GM12865 (cell line): ENCODE measurements around the gene RELL2.

Source experiments
- DNase-seq: peaks from one replicate; pipeline ENCODE4 v3.0.0; 2010; ENCODE audit warnings: low read depth
- H3K4me3 ChIP-seq: 2 replicates; pipeline ENCODE4 v1.5.1; 2011; ENCODE audit warnings: mild to moderate bottlenecking, low read depth, low read length, control low read depth
- CTCF ChIP-seq: IDR thresholded peaks from 2 replicates; pipeline ENCODE4 v1.5.1; 2011; ENCODE audit warnings: low read length, control low read depth, low read depth, inconsistent platforms; ENCODE audit not compliant: insufficient read depth; ENCODE audit errors: missing control alignments

RELL2 gene

GRCh38 chr5:141638771-141639170 lies 2.0 kb downstream of the RELL2 start:
- no peak for DNase-seq
- H3K4me3 ChIP-seq, result peak overlapping the region; percentile 79; the same call in 1 of the 2 replicates
- no peak for TF ChIP-seq CTCF

GRCh38 chr5:141639357-141640050 lies 2.7 kb downstream of the RELL2 start:
- TF ChIP-seq CTCF, result no peak
- no peak for DNase-seq
- H3K4me3 ChIP-seq, result no peak overlapping the region

GRCh38 chr5:141640051-141640415 lies 3.2 kb downstream of the RELL2 start:
- TF ChIP-seq CTCF, result no peak
- no peak overlapping the region for H3K4me3 ChIP-seq
- no peak for DNase-seq

- no peak for DNase-seq
- no peak overlapping the region for H3K4me3 ChIP-seq
- no peak for TF ChIP-seq CTCF
These were observed 3.9 kb downstream of the RELL2 start for GRCh38 chr5:141640698-141641097.

GRCh38 chr5:141641634-141642267 lies 5.0 kb downstream of the RELL2 start:
- no peak overlapping the region for H3K4me3 ChIP-seq
- DNase-seq, result peak; percentile 68
- peak; percentile 21 for TF ChIP-seq CTCF

- TF ChIP-seq CTCF, result no peak
- no peak for DNase-seq
- no peak overlapping the region for H3K4me3 ChIP-seq
These were observed 9.2 kb downstream of the RELL2 start for GRCh38 chr5:141646026-141646425.

GRCh38 chr5:141647242-141647641 lies 10.4 kb downstream of the RELL2 start:
- DNase-seq, result no peak
- no peak for TF ChIP-seq CTCF
- H3K4me3 ChIP-seq, result no peak overlapping the region
